ENCODE results near the gene TRIM7. TPM values are rescaled to one million over a fixed set of nuclear protein-coding genes. Genes with fewer than 3 reads are reported as not detected.
A peak's percentile ranks its signal among the peaks of the same experiment; 100 is the strongest.

Gene TRIM7
- total and polyA plus RNA-seq, 9 of the 15 experiments (the other 6 are each of a cell fraction or from before 2014, with no cell fraction given): 2.6 to 14.9 (median 8.9) TPM

DNA sequence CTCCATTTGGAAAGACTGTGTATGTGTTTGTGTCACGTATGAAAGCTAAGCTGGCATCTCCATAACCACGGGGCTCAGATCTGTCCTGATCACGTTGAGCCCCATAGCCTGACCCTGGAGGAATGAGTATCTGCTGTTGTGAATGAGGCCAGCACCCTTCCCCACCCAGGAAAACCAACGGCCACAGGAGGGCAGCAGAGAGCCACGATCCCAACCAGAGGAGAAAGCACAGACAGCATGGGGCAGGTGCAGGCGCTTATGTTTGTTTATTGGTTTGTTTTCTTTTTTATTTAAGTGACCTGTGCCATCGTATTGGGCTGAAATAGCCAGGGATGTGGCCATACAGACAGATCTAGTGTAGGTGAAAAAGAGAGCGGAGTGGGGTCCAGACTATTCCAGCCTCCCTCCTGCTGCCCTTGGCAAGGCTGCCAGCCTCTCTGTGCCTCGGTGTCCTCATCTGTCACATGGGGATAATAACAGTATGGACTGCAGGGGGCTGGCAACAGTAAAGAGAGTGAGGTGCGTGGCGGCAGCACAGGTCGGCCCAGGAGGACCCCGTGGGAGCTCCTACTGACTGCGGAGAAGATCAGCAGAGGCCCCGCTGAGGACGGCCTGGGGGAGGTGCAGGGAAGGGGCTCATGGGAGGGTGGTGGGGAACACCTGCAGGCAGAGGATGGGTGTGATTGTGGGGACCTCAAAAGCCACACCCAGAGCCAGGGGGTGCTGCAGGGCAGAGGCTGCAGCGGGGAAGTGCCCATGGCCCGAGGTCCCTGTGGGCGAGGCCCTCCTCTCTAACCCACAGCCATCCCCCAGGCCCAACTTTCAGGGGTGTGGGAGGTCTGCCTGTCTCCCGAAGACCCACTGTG lies 45.5 kb downstream of the TRIM7 start (continued):
- TF ChIP-seq GABPA (tag; conservative IDR thresholded peaks at IDR 0.05; ENCODE audit: low read depth) (no peak), POLR2A (conservative IDR thresholded peaks at IDR 0.05) (no peak), BRD9 (IDR thresholded peaks at IDR 0.05; ENCODE audit: low read depth, partially characterized antibody) (peak; percentile 78), EWSR1 (IDR thresholded peaks at IDR 0.05; ENCODE audit: borderline replicate concordance, low read depth, partially characterized antibody) (no peak), SP1 (CRISPR knock-in tag; IDR thresholded peaks at IDR 0.05) (peak; percentile 47; the same call in 1 of the 2 replicates), ZNF41 (CRISPR knock-in tag; conservative IDR thresholded peaks at IDR 0.05) (no peak), RFX7 (CRISPR knock-in tag; IDR thresholded peaks at IDR 0.05) (no peak), ZFP1 (CRISPR knock-in tag; IDR thresholded peaks at IDR 0.05) (no peak), SIN3B (IDR thresholded peaks at IDR 0.05; ENCODE audit: low read depth) (no peak), CAMTA2 (CRISPR knock-in tag; conservative IDR thresholded peaks at IDR 0.05) (no peak), ARID1B (IDR thresholded peaks at IDR 0.05) (peak; percentile 29), SMC3 (conservative IDR thresholded peaks at IDR 0.05; ENCODE audit: insufficient read depth, low read depth, low read length) (peak; percentile 92), ZNF707 (CRISPR knock-in tag; conservative IDR thresholded peaks at IDR 0.05) (no peak), ZNF778 (CRISPR knock-in tag; IDR thresholded peaks at IDR 0.05) (no peak), ZKSCAN8 (CRISPR knock-in tag; IDR thresholded peaks at IDR 0.05) (no peak), GTF3C2 (IDR thresholded peaks at IDR 0.05; ENCODE audit: borderline replicate concordance, extremely low read depth, insufficient read length) (no peak), IRF2 (CRISPR knock-in tag; IDR thresholded peaks at IDR 0.05) (no peak)
- TF ChIP-seq, protein P1, sequence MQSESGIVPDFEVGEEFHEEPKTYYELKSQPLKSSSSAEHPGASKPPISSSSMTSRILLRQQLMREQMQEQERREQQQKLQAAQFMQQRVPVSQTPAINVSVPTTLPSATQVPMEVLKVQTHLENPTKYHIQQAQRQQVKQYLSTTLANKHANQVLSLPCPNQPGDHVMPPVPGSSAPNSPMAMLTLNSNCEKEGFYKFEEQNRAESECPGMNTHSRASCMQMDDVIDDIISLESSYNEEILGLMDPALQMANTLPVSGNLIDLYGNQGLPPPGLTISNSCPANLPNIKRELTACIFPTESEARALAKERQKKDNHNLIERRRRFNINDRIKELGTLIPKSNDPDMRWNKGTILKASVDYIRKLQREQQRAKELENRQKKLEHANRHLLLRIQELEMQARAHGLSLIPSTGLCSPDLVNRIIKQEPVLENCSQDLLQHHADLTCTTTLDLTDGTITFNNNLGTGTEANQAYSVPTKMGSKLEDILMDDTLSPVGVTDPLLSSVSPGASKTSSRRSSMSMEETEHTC (IDR thresholded peaks at IDR 0.05): no peak
- TF ChIP-seq, protein P2, sequence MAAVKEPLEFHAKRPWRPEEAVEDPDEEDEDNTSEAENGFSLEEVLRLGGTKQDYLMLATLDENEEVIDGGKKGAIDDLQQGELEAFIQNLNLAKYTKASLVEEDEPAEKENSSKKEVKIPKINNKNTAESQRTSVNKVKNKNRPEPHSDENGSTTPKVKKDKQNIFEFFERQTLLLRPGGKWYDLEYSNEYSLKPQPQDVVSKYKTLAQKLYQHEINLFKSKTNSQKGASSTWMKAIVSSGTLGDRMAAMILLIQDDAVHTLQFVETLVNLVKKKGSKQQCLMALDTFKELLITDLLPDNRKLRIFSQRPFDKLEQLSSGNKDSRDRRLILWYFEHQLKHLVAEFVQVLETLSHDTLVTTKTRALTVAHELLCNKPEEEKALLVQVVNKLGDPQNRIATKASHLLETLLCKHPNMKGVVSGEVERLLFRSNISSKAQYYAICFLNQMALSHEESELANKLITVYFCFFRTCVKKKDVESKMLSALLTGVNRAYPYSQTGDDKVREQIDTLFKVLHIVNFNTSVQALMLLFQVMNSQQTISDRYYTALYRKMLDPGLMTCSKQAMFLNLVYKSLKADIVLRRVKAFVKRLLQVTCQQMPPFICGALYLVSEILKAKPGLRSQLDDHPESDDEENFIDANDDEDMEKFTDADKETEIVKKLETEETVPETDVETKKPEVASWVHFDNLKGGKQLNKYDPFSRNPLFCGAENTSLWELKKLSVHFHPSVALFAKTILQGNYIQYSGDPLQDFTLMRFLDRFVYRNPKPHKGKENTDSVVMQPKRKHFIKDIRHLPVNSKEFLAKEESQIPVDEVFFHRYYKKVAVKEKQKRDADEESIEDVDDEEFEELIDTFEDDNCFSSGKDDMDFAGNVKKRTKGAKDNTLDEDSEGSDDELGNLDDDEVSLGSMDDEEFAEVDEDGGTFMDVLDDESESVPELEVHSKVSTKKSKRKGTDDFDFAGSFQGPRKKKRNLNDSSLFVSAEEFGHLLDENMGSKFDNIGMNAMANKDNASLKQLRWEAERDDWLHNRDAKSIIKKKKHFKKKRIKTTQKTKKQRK (IDR thresholded peaks at IDR 0.05; ENCODE audit: borderline replicate concordance, low read depth, low read length): no peak
